GM12864 (cell line): Measurements from ENCODE around the gene HS1BP3.

ENCODE experiments used
- DNase-seq: peaks from one replicate; pipeline ENCODE4 v3.0.0-alpha.2; 2011; ENCODE audit warnings: low read depth
- H3K4me3 ChIP-seq: 2 replicates; pipeline ENCODE4 v1.5.1; 2011; ENCODE audit warnings: mild to moderate bottlenecking, low read depth, low read length, control low read depth
- CTCF ChIP-seq: IDR thresholded peaks from 2 replicates; pipeline ENCODE4 v1.5.1; 2011; ENCODE audit warnings: low read depth, mild to moderate bottlenecking, moderate library complexity, low read length, control low read depth, inconsistent platforms; ENCODE audit errors: missing control alignments

The HS1BP3 gene

GRCh38 chr2:20575935-20576597 lies 74.8 kb downstream of the HS1BP3 start:
- no peak for DNase-seq
- no peak overlapping the region for H3K4me3 ChIP-seq
- TF ChIP-seq CTCF: no peak

GRCh38 chr2:20575414-20575813 lies 75.5 kb downstream of the HS1BP3 start:
- H3K4me3 ChIP-seq: no peak overlapping the region
- TF ChIP-seq CTCF: no peak
- no peak for DNase-seq

GRCh38 chr2:20574930-20575329 lies 76.0 kb downstream of the HS1BP3 start:
- no peak for TF ChIP-seq CTCF
- no peak for DNase-seq
- no peak overlapping the region for H3K4me3 ChIP-seq

- no peak for TF ChIP-seq CTCF
- DNase-seq: no peak
- H3K4me3 ChIP-seq: no peak overlapping the region
Measured at GRCh38 chr2:20574423-20574911, 76.4 kb downstream of the HS1BP3 start.

- no peak for DNase-seq
- TF ChIP-seq CTCF: no peak
- H3K4me3 ChIP-seq: no peak overlapping the region
Measured at GRCh38 chr2:20573620-20574422, 77.1 kb downstream of the HS1BP3 start.

- no peak for DNase-seq
- TF ChIP-seq CTCF: no peak
- no peak overlapping the region for H3K4me3 ChIP-seq
Measured at GRCh38 chr2:20572221-20572620, 78.7 kb downstream of the HS1BP3 start.

GRCh38 chr2:20571644-20572215 lies 79.2 kb downstream of the HS1BP3 start:
- no peak overlapping the region for H3K4me3 ChIP-seq
- TF ChIP-seq CTCF: no peak
- no peak for DNase-seq
